ENCODE data around the gene KCNK7. TPM values are rescaled to one million over a fixed set of nuclear protein-coding genes. Genes with fewer than 3 reads are reported as not detected.

Gene KCNK7
- polyA plus RNA-seq, 4 donors: 0.12 to 0.61 (median 0.26) TPM; not detected in 1

DNA sequence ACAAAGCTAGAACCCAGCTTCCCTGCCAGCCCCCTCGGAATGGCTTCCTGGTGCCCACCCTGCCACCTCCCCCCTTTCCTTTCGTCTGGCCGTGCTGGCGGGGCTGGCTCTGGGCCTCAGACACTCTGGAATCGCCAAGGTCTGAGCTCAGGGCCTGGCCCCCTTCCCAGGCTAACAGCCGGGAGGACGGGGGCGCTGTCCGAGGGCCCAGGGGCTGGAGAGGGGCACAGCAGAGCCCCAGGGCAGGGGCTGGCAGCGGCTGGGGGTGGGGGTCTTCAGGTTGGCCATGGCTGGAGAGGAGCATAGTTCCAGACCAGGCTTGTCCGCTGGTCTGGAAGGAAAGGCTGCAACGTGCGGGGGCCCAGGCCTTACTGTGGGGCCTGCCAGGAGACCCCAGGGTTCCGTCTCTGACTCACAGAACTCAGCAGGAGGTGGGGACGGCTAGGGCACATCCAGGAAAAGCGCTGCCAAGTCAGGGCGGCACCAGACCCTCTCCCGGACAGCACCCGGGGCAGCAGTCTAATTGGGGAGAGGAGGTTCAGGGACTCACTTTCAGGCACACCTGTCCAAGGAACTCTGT, 36.6 kb downstream of the KCNK7 start:
- no peak for DNase-seq (ENCODE audit: low read depth in 4 of 4, low spot score in 3 of 4)

DNA sequence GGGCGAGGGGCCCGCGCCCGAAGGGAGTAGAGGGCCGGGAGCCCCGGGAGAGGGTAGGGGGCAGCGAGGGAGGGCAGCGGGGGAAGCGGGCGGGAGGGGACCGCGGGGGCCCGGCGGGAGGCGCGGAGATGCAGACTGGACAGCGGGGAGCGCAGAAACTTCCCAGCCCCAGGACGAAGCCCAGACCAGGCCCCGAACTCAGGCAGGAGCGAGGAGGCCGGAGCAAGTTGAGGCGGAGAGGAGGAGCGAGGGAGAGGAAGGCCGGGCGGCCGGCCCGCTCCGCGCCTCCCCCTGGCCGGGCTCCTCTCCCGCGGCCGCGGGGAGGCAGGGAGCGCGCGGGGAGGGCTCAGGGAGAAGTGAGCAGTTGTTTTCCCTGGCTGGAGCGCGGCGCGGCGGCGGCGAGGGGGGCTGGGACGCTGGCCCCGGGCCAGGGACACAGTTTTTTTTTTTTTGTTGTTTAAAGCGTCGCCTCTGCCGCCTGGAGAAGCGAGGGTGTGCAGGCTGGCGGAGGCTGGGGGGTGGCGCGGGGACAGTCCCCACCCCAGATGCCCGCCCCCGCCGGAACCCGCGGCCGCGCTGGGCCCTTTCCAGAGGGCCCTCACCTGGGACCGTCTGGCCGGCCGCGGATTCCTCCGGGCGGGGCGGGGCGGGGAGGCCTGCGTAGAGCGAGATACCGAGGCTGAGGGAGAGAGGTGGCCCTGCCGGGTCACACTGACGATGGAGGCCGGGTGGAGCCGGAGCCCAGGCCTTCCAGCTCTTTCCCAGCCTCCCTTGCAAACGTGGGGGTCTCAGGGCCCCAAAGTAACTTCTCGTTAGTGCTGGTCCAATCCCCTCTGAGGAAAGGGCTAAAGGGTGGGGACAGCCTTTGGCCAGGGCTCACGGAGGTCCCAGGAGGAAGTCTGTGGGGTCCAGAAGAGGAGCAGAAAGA, 37.3 kb downstream of the KCNK7 start, which contains the start of gene LTBP3:
Gene LTBP3 (minus strand): TSS at position 358 of the 928 bp plus-strand sequence. CDS start 400 bp downstream, outside the sequence.
- no peak for DNase-seq (ENCODE audit: low read depth in 4 of 4, low spot score in 3 of 4)

DNA sequence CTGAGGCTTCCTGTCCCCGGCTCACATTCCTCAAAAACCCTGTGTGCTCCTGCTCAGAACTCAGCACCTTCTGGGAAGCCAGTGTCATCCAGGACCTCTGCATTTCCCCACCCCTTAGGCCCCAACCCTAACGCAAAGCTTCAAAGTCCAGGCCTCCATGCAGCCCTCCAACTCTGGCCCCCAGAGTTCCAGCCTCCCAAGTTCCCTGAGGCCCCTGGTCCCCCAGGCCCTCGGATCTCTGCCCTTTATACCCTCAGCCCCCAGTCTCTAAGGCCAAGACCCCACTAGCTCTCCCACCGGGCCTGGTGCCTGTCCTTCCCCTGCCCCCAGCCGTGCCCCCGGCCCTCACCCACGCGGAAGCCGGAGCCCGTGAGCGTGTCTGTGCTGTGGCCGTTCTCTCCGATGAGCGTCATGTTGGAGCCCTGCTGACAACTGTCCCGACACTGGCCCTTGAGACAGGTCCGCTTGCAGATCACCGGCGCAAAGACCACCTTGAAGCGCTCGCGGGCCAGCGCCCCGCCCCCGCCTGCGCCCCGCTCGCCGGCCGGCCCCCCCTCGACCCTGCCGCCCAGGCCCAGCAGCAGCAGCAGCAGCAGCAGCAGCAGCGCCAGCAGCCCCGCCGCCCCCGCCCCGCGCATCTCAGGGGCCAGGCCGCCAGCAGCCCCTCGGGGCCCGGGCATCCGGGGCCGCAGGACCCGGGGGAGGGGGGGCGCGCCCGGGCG, 38.2 kb downstream of the KCNK7 start:
- no peak for DNase-seq (ENCODE audit: low read depth in 4 of 4, low spot score in 3 of 4)

DNA sequence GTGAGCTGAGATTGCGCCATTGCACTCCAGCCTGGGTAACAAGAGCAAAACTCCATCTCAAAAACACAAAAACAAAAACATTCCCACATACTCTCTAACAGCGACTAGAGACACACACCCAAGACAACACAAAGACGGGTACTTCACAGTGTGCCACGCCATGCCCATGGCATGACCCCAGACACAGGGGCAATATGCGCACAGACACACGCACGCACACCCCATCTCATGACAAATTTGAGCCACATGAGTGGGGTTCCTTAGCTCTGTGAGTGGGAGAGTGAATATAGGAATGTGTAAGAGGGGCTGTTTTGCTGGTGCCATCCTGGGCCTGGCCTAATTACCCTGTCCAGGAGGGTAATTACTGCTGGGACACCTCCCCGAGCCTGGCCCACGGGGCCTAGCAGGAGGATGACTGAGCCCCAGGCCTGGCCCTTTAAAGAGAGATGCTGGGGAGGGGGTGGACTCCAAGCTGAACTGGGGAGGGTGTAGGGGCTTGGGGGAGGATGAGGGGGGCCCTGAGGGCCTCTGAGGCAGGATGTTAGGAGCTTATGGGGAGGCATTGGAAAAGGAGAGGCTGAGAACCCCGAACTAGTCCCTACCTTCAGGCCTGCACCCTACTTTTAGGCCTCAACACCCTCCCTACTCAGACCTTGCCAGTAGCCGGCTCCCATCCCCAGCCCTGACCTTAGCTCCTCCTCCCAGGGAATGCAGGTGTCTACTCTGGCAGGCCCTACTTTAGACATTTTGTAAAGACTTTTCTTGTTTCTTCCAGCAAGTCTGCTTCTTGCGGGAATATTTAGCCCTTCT, 38.9 kb downstream of the KCNK7 start:
- DNase-seq (ENCODE audit: low read depth in 4 of 4, low spot score in 3 of 4): no peak

DNA sequence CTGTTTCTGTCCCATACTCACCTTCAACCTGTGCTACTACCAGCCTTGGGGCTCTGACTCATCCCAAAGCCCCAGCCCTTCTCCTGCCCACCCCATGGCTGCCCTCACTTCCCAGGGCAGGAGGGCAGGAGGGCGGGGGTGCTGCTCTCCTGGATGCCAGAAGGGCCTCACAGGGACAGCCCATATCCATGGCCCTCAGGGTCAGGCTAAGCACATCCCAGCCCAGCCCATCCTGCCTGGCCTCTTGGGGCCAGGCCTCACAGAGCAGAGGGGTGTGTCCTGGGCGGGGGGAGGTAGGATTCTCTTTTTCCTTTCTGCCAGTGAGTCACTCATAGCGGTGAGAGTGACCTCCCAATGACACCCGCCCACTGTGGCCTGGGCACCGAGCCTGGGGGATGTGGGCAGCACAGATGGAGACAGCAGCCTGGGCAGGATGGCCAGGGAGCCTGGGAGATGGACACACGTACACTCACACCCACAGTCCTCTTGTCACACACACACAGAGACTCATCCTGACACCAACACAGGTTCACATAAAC, 39.8 kb downstream of the KCNK7 start:
- no peak for DNase-seq (ENCODE audit: low read depth in 4 of 4, low spot score in 3 of 4)

DNA sequence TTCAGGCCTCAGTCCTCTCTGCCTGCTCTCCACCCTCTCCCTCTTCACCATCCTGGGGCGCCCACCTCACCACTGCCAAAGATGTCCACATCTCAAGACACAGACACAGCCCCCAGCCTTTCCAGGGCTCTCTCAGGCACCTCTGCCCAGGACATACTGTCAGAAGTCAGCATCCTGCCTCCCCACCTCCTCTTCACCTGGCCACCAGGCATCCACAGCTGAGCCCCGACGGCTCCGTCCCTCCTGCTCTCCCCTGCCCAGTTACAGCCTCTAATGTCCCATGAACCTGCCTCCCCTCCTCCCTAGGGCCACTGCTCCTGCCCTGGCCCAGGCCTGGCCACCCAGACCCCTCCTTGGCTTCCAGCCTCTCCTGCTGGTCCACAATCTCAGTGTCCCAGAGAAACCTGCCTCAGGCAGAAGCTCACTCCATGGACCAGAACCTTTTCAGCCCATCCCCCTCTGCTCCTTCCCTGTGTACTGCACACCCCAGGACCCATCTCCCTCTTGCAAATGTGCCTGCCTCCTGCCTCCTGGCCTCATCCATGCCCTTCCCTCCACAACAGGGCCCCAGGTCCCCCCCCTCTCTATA, 40.7 kb downstream of the KCNK7 start:
- DNase-seq (ENCODE audit: low read depth in 4 of 4, low spot score in 3 of 4): no peak

DNA sequence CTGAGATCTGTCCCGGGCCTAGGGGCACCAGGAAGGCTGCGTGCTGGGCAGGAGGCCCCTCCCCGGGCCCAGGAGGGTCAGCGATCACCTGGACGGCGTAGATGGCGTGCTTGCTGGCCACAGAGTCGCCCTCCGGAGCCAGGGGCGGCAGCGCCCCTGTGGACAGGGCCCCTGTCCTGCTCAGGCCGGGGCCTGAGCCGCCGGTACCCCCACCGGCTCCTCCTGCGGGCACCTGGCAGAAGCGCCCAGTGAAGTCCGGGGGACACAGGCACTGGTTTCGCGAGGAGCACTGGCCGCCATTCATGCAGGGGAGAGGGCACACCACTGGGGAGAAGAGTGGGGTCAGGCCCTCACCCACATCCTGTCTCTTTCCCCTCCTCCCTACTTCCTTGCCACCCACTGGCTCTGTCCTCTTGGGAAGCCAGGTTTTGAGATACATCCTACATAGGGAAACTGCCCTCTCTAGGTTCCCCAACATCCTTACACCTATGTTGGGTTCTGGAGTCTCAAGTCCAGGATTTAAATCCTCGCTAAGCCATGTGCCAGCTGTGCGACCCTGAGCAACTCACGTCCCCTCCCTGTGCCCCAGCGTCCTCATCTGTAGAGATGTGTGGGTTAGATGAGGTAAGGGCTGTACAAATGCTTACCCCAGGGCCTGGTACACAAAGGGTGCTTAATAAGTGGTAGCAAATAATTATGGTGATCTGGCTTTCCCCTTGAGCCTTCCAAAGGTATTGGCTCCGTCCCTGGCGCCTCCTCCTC, 41.4 kb downstream of the KCNK7 start:
- DNase-seq (ENCODE audit: low read depth in 4 of 4, low spot score in 3 of 4): no peak

DNA sequence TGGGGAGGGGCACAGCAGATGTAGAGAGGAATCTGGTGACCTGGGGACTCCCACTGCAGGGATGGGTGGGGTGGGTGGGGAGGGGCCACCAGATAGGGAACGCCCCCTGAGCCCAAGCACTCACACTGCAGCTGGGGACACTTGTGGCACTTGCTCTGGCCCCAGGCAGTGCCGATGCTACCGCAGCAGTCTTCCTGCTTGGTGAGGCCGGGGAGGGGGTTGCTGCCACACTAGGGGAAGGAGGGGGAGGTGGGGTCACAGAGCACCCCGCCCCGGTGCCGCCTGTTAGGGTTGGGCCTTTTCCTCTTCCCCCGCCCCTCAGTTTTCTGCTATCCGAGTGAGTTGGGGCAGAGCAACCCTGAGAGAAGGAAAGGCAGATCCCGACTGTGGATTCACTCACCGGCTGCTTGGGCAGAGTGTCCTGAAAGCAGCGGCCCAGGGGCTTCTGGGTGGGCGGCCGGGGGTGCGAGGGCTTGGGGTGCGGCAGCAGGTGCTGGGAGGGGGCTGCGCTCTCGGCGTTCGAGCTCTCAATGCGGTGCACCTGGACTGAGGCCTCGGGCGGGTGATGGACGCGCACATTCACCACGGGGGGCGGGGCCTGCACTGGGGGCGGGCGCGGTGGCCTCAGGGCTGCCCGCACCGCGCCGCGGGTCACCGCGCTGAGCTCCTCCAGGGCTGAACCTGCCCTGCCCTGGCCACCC, 42.1 kb downstream of the KCNK7 start:
- DNase-seq (ENCODE audit: low read depth in 4 of 4, low spot score in 3 of 4): no peak

DNA sequence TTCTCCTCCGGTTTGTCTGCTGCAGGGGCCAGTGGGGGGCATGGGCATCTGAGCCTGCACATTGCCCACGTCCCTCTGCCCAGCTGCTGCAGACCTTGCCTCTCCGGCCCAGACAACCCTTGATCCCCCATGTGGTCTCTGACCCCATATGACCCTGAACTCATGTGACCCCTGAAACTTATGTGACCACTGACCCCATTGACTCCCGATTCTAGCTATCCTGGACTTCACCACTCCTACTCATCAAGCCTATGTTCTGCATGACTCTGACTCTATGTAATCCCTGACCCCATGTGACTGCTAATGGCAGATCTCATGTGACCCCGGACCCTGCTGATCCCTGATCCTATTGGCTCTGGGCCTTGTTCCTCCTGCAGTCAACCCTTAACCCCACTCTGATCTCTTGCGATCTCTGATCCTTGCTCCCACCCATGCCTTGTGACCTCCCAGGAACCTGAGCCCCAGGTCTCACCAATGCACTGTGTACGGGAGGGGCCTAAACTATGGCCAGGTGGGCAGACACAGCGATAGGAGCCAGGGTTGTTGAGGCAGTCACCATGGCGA, 43.1 kb downstream of the KCNK7 start:
- DNase-seq (ENCODE audit: low read depth in 4 of 4, low spot score in 3 of 4): no peak

DNA sequence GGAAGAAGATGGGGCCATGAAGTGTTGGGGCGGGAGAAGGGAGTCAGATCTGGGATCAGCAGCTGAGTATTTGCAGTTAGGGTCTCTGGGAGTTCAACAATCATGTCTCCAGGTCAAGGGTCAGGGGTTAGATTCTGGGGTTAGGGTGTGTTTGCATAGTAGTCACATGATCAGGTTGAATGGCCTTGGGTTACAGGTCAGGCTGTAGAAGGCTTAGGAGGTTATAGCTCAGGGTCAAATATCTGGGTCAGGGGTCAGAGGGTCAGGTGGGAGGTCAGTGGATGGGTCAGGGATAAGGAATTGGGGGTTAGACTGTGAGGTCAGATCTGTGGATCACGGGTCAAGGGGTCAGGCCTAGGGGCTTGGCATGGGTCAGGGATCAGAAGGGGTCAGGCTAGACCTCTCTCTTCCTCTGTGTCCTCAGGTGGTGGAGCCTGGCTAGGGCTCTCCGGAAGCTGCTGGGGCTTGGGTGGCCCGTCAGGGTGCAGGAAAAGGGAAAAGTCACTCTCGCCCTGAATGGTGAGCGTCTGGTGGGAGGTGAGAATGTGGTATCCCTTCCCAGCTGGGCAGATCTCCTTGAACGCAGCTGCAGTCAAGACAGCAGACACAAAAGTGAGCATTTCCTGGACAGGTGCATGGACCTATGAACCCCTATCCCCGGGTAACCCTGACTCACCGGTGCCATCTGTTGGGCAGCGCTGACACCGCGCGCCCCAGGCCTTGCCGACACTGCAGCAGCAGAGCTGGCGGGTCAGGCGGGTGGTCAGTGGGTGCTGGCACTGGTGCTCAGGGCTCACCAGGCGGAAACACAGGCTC, 43.8 kb downstream of the KCNK7 start:
- no peak for DNase-seq (ENCODE audit: low read depth in 4 of 4, low spot score in 3 of 4)

DNA sequence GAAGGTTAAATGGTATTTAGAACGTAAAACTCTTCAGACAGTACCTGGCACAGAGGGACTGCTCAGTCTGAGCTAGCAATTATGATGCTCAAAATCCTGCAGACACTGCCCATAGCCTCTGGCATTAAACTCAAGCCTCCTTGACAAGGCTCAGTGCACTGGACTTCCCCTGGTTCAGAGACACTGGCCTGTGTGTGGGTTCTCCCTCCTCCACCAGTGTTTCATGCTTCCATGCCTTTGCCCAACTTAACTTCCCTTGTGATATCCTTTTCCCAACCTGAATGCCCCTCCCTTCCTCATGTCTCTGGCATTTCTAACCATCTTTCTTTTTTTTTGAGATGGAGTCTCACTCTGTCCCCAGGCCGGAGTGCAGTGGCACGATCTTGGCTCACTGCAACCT, 46.5 kb downstream of the KCNK7 start:
- no peak for DNase-seq (ENCODE audit: low read depth in 4 of 4, low spot score in 3 of 4)

DNA sequence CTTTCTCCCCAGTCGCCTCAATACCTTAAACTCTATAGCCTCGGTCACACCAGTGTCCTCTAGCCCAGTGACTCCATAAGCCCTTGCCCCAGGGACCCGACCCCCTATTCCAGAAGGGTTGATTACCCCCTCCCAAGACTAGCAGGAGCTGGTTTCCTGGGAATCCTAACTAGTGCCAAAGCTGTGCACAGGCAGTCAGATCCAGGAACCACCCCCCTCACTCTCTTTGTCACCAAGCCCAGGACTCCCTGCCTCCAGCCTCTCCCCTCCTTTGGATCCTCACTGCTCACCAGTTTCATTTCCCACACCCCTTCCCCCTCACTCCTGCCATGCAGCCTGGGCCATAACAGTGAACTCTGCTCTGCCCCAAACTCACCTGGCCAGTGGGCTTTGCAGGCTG, 47.2 kb downstream of the KCNK7 start:
- DNase-seq (ENCODE audit: low read depth in 4 of 4, low spot score in 3 of 4): no peak

DNA sequence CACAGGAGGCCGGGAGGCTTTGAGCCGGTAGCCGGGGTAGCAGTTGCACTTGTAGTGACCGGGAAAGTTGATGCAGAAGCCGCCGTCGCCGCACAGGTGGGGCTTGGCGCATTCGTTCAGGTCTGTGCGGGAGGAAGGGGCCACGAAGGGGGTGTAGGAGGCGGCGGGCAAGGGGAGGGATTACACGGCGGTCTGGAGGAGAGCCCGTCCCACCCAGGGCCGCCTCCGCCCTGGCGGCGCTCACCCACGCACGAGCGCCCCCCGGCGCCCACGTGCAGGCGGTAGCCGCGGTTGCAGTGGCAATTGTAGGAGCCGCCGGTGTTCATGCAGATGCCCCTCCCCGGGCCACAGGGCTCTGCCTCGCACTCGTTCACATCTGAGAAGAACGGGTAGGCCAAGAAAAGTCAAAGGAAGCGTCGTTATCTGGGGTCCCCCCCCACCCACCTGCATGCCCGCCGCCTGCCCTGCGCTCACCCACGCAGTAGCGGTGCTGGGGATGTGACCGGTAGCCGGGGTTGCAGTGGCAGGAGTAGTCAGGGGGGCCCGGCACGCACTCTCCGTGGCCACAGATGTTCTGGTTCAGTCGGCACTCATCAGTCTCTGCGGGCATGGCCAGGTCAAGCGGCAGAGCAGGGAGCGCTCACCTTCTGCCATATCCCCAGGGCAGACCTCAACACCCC, 48.0 kb downstream of the KCNK7 start:
- DNase-seq (ENCODE audit: low read depth in 4 of 4, low spot score in 3 of 4): no peak

DNA sequence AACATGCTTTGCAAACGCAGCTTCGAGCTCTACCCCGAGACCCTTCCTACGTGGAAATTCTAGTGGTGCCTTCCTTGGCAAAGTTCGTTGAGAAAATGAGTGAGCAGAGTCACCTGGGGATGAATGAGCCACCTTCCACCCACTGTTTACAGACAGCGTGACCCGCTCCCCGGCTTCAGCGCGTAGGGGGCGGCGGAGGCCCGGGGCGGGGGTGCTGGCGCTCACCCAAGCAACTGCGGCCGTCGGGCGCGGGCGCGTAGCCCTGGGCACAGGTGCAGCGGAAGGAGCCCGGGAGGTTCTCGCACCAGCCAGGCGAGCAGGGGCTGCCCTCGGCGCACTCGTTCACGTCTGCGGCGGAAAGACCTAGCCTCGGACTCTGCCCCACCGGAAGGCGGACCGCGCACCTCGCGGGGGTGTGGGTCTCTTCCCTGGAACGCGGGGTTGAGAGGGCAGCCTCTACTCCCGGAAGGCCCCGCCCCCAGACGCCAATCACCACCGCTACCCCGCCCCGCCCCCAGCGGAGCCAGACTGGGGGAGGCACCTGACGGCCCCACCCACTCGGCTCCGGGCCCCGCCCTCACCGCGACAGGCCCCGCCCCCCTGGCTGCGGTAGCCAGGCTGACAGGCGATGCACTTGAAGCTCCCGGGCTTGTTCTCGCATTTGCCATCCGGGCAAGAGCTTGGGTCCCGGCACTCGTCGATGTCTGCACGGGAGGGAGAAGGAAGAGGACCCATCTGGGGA, 49.2 kb downstream of the KCNK7 start:
- no peak for DNase-seq (ENCODE audit: low read depth in 4 of 4, low spot score in 3 of 4)

DNA sequence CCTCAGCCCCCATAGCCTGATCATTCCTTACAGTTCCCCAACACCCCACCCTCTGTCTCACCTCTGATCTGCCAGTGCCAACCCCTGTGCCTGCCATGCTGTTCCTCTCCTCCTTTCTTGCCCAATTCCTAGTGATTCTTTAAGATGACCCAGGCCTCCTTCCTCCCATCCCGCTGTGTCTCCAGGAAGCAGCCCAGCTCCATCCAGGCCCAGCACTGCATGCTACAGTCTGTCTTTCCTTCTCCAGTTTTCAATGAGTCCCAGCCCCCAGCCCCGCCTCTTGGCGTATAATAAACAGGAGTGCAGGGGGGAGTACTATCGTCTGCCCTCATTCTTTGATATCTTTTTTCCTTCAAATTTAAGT, 49.8 kb downstream of the KCNK7 start:
- DNase-seq (ENCODE audit: low read depth in 4 of 4, low spot score in 3 of 4): no peak
